ENCODE measurements around the gene TXNRD2.

The TXNRD2 gene

GRCh38 chr22:19941365-19942082 lies at the start of gene TXNRD2, which contains the start of gene COMT:
TSS of gene TXNRD2 (minus strand) at chr22:19941818. CDS start at chr22:19941803, 15 bp downstream.
TSS of gene COMT (plus strand) at chr22:19941772. CDS start at chr22:19962527, 20,755 bp downstream.
- peak in 36 of 51 donors; percentile 18 to 70 (median 45) for DNase-seq

- no peak for DNase-seq
Observed at GRCh38 chr22:19991395-19991644, 49.7 kb upstream of the TXNRD2 start.

GRCh38 chr22:19990609-19991394 lies 49.2 kb upstream of the TXNRD2 start:
- DNase-seq, result no peak

GRCh38 chr22:19990188-19990587 lies 48.6 kb upstream of the TXNRD2 start:
- no peak for DNase-seq

- DNase-seq, result no peak
Observed at GRCh38 chr22:19989725-19990067, 48.1 kb upstream of the TXNRD2 start.

- no peak for DNase-seq
Observed at GRCh38 chr22:19988965-19989724, 47.5 kb upstream of the TXNRD2 start.

- no peak for DNase-seq
Observed at GRCh38 chr22:19988331-19988808, 46.8 kb upstream of the TXNRD2 start.

GRCh38 chr22:19987394-19988306 lies 46.0 kb upstream of the TXNRD2 start:
- DNase-seq, result no peak

GRCh38 chr22:19986410-19987341 lies 45.1 kb upstream of the TXNRD2 start:
- DNase-seq, result peak in 39 of 51 donors; percentile 7 to 76 (median 51)

GRCh38 chr22:19986011-19986409 lies 44.4 kb upstream of the TXNRD2 start:
- DNase-seq, result no peak

GRCh38 chr22:19984851-19985811 lies 43.5 kb upstream of the TXNRD2 start:
- no peak for DNase-seq

- peak in 4 of 51 donors; percentile 24 to 62 (median 42) for DNase-seq
Observed at GRCh38 chr22:19984201-19984753, 42.7 kb upstream of the TXNRD2 start.

GRCh38 chr22:19983741-19984140 lies 42.1 kb upstream of the TXNRD2 start:
- DNase-seq, result peak in 20 of 51 donors; percentile 11 to 52 (median 31)

GRCh38 chr22:19982991-19983578 lies 41.5 kb upstream of the TXNRD2 start:
- no peak for DNase-seq

- no peak for DNase-seq
Observed at GRCh38 chr22:19981961-19982920, 40.6 kb upstream of the TXNRD2 start.

- no peak for DNase-seq
Observed at GRCh38 chr22:19981171-19981960, 39.7 kb upstream of the TXNRD2 start.

Data from hypothalamus (tissue), 51 donors.